22Rv1 (cell line): Measurements from ENCODE around the gene PARP3.
A peak's percentile ranks its signal among the peaks of the same experiment; 100 is the strongest.

ENCODE experiments used
- H3K27ac ChIP-seq: fragments of 450-650 bp; 2 replicates; pipeline ENCODE4 v1.5.1; 2017
- CTCF ChIP-seq: fragments of 450-650 bp; IDR thresholded peaks from 2 replicates; pipeline ENCODE4 v1.5.1; 2017; ENCODE audit warnings: mild to moderate bottlenecking
- ZFX ChIP-seq: fragments of 450-650 bp; IDR thresholded peaks from 2 replicates; pipeline ENCODE4 v1.6.1; 2017; ENCODE audit warnings: antibody characterized with exemption, borderline replicate concordance

The PARP3 gene

GRCh38 chr3:51942603-51943450, 664 bp downstream of the PARP3 start:
- TF ChIP-seq CTCF (no peak), ZFX (no peak)
- peak overlapping the region; percentile 70 for H3K27ac ChIP-seq

GRCh38 chr3:51943451-51944391, 1.6 kb downstream of the PARP3 start:
- H3K27ac ChIP-seq = peak overlapping the region; percentile 70; the same call in 1 of the 2 replicates

GRCh38 chr3:51944451-51945021, 2.4 kb downstream of the PARP3 start:
- H3K27ac ChIP-seq = no peak overlapping the region
- TF ChIP-seq ZFX = no peak
- TF ChIP-seq CTCF = no peak

More at GRCh38 chr3:51943451-51944391, 1.6 kb downstream of the PARP3 start:
- TF ChIP-seq CTCF = no peak
- no peak for TF ChIP-seq ZFX

GRCh38 chr3:51945031-51945840, 3.1 kb downstream of the PARP3 start:
- TF ChIP-seq CTCF (no peak), ZFX (no peak)
- no peak overlapping the region for H3K27ac ChIP-seq

GRCh38 chr3:51945926-51946705, 4.0 kb downstream of the PARP3 start:
- no peak overlapping the region for H3K27ac ChIP-seq
- TF ChIP-seq ZFX (no peak), CTCF (no peak)

GRCh38 chr3:51946796-51947195, 4.6 kb downstream of the PARP3 start:
- no peak for TF ChIP-seq CTCF
- TF ChIP-seq ZFX = no peak

More at GRCh38 chr3:51946796-51947195, 4.6 kb downstream of the PARP3 start:
- no peak overlapping the region for H3K27ac ChIP-seq
